Stimulated activated CD4-positive, alpha-beta T cell treated with anti-CD3 and anti-CD28 coated beads, Interleukin-2, amount 100 ng/mL, for 4 hours (primary cell): ENCODE results near the gene UTF1.
A peak's percentile ranks its signal among the peaks of the same experiment; 100 is the strongest.
"Not testable (repeated sequence)": the region's sequence is repeated elsewhere in the genome, so short reads cannot be mapped to it uniquely, and the experiment has no call there.

Experiments used
- DNase-seq: peaks from one replicate; pipeline ENCODE4 v3.0.0-alpha.2; 2020; ENCODE audit warnings: low read depth

Gene UTF1

DNA sequence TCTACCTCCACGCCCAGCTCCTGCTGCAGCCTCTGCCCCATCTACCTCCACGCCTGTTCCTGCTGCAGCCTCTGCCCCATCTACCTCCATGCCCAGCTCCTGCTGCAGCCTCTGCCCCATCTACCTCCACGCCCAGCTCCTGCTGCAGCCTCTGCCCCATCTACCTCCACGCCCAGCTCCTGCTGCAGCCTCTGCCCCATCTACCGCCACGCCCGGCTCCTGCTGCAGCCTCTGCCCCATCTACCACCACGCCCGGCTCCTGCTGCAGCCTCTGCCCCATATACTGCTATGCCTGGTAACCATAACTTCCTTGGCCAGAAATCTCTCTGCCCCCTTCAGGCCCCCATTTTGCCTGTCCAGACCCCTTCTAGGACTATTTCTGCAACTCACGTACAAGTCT lies 35.0 kb downstream of the UTF1 start:
- not testable (repeated sequence) for DNase-seq

DNA sequence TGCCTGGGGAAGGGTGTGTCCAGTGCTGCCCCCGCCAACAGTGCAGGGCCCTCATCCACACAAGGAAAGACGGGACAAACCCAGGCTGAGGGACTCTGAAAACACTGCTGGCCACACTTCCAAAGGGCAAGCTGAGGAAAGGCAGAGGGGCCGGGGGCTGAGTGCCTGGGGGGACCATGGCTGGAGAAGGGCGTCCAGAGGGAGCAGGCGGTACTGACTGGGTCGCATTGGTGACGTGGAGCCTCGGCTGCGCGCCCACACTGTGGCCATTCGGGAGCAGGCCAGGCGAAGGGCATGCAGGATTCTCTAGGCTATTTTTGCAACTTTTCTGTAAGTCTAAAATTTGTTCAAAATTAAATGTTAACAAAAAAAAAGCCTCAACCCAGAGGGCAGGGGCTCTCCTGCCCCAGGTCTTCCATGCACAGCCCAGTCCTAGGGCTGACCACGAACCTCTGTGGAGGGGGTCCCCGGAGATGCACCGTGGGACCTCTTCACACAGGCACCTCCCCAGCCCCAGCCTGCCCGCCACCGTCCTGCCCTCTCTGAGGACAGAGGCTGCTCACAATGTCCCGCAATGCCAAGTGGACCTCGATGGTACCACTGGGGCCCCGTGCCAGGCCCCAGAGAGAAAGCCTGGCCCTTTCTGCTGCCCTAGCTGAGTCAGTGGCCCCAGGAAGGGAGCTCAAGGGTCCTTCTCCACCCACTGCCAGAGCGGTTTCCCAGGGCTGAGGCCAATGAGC lies 36.2 kb downstream of the UTF1 start:
- DNase-seq = no peak

DNA sequence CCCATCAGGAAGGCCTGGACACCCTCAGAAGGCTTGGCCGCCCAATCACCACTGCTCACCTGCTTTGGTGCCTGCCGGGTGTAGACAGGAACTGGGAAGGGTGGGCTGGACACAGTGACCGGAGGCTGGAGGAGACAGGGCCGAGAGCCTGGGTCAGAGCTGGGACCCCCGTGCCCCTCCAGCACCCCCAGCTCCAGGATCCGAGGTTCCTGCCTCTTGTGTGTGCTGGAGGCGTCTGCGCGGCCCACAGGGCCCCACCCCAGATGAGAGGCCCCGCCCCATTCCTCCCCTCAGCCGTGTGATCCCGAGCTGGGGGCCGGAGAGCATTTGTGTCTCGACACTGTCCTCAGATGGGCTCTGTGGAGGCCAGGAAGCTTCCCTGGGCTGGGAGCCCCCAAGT lies 37.3 kb downstream of the UTF1 start:
- no peak for DNase-seq

DNA sequence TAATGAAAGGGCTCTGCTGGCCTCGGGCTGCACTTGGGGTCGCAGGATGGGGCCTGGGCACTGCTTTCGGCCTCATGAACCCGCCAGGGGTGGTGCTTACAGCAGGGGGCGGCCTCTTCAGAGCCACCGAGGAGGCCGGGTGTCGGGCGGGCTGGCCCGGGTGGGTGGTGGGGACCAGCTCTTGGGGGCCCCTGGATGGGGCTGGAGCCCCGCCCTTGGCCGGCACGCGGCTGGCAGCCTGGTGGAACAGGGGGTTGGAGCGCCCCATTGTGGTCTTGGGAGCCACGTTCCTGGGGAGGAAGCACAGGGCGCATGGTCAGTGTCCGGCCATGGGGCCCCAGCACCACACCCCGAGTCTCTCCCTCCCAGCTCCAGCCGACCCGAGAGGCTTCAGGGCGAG lies 37.8 kb downstream of the UTF1 start:
- DNase-seq = no peak

DNA sequence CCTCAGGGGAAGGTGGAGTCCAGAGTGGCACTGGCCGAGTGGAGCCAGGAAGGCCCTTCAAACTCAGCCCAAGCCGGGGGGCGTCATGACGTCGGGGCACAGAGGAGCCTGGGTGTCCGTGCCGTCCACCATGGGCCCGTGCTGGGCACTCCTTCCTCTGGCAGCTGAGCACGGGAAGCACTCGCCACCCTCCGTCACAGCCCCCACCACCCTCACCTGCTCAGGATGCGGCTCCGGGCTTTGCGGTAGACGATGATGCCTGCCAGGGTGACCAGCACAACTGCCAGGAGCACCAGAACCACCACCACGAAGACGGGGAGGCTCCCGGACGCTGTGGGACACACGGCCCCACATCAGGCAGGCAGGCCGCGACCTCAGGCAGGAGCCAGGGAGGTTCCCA lies 38.5 kb downstream of the UTF1 start:
- DNase-seq = no peak

DNA sequence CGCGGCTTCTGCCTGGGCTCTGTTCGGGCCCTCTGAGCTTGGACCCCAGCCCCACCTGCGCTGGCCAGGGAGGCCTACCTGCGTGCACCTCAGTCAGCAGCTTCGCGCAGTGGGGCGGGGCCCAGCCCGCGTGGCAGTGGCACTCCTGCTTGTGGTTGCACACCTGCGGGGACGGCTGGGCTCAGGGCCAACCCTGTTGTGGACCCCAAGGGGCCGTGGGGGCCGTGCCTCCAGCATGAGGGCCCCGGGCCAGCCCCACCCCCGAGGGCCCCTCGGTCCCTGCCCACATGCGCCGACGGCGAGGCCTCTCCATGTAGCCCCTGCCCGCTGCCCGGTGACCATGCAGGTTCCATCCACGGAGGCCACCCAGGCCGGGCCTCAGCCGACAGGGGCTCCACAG lies 39.4 kb downstream of the UTF1 start:
- no peak for DNase-seq

DNA sequence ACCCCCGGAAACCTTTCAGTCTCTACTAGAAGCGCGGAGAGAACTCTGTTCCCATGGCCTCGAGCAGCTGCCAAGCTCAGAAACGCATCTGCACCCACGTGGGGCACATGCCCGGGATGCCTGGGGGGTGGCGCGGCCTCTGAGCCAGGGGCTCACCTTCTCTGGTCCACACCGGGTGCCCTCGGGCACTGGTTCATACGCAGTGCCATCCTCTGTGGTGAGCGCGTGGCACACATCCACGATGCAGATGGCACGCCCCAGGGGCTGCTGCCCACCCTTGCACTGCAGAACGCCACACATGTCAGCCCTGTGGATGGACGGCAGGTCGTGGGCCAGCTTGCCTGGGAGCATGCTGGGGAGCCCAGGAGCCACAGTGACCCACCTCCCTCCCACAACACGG lies 40.2 kb downstream of the UTF1 start:
- no peak for DNase-seq

DNA sequence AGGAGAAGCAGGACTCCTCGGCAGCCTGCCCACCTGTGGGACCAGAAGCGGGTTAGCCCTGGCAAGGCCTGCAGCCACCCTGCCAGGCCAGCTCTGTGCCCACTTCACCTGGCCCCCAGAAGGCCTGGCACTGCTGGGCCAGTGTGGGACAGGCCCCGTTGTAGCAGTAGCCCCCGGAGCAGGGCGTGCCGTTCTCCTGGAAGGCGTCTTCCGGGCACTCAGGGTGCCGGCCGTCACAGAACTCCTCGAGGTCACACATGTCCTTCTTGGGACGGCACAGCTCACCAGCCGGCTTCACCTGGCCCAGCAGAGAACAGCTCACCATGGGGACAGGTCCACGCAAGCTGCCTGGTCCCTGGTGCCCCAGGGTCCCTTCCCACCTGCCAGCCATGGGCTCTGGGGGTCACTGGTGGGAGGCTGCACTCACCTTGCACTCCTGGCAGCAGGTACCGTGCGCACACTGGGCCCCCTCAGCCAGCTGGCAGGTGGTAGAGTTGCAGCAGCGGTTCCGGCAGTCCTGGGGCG lies 40.8 kb downstream of the UTF1 start:
- DNase-seq = no peak

DNA sequence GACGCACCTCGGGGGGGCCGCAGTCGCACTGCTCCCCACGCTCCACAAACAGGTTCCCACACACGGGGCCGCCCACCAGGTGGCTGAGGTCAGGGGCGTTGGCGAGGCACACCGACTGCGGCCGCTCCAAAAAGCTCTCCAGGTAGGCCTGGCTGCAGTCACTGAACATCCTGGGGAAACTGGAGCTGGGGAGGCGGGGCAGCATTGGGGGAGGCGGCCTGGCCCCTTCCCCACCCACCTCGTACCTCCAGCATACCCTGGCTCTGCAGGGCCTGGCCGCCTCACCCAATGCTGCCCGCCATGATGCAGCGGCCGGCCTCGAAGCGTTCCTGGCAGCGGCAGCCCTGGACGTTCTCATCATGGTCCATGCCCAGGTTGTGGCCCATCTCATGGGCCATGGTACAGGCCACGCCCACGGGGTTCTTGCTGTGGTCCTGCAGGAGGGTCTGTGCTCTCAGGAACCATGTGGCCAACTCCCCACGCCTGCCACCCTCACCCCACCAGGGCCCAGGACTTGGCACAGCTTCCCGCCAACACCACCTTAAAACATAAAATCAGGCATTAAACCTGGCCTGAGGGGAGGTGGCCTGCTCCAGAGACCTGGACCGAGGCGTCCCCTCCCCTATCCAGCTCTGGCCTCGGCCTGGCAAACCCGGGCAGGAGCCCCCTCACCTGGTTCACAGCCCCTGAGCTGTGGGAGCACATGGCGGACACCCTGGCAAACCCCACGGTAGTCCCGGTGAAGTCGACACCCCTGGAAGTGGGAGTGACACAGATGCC lies 41.7 kb downstream of the UTF1 start:
- DNase-seq = no peak

DNA sequence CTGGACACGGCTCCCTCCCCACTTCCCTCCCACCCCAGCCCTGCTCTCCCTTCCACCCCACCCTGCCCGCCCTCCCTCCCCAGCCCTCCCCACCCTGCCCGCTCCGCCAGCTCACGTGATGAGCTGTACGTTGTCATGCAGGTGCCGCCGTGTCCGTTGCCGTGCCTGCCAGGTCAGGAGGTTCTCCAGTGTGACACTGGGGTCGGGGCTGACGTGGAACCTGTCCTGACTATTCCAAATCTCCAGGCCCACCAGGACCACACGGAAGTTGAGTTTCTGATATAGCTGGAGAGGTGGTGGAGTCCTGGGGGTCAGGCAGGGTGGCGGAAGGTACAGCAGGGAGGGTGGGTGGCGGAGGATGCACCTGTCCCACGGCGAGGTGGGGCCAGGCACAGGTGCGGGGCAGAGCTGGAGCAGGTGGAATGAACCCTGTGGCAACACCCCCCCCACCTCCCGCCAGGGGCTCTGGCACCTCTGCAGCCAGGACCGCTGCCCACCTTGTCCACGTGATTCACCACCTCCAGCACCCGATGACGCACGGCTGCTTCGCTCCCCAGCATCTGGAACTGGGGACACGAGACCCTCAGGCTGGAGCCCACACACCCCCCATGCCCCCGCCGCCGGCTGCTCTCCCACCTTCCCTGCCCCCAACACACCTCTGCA lies 42.4 kb downstream of the UTF1 start:
- no peak for DNase-seq

DNA sequence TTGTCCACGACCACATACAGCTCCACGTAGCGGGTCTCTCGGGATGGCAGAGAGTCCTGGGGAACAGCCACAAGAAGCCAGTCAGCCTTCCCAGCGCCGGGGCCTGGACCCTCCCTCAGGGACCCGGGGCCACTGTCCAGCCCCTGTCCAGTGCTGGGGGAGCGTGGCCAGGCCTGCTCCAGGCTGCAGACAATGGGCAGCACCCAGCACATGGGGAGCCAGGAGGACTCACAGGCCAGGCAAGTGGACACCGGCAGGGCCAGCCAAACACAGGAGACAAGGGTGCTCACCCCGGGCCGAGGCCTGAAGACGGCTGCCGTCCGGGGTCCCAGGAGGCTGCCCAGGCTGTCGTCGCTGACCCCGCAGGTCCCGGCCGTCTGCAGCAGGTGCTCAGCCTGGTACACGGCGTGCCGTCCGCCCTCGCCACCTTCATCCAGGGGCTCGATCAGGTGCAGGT lies 43.0 kb downstream of the UTF1 start:
- DNase-seq = no peak

DNA sequence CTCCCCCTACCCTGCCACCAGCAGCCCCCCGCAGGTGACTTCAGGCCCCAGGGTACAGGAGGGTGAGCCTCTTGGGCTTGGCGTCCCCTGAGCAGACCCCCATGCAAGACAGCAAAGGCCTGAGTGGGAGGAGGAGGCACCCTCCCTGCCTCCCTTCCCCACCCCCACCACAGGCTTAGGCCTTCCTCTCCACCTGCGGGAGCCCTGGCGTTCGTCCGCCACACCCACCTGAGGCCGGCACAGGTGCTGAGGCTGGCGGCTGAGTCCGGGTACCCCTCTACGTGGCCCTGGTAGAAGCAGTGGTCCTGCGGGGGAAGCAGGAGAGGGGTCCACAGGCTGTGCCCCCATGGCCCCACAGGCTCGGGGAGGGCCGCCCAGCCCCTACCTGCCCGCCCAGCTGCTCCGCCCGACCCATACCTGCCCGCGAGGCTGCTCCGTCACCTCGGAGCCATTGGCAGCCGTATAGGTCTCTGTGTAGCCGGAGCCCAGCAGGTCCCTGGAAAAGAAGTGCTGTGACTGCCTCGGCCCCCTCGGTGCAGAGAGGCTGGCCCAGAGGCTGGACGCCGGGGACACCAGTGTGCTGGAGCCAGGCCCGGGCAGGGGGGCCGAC lies 43.6 kb downstream of the UTF1 start:
- no peak for DNase-seq

DNA sequence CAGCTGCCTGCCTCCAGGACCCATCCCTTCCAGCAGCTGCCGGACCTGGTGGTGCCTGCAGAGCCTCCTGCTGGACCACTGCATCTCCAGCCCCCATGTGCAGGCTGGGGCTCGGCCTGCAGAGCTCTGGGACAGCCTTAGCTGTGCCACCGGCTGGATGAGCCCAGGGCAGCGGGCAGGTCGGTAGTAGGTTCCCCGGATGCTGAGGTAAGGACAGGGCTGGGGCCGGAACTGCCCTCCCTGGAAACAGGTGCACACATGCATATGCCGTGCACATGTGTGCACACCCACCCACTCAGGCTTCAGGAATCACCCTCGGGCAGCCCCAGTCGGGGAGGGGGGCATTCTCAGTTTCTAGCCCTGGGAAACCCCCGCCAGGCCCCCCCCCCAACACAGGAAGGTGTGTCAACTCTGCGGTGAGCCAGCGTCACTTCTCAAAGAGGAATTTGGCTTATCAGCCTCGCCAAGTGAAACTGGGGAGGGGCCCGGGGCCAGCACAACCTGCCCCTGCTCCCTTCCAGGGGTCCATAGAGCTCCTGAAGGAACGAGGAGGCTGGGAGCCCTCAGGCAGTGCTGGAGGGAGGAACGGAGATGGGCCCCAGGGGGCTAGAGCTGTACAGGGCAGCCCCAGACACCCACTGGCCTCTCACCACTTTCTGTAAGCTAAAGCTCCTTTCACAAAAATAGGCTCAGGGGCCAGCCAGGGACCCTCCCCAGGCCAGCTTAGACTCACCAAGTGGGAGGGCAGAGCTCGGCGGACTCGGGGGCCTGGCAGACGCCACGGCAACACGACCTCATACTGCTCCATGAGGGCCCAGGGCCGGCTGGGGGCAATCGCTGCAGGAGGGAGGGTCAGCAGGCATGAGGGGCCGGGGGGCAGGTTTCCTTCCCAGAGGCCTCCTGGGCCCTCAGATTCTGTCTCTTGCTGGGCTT lies 45.0 kb downstream of the UTF1 start:
- DNase-seq = peak; percentile 81

DNA sequence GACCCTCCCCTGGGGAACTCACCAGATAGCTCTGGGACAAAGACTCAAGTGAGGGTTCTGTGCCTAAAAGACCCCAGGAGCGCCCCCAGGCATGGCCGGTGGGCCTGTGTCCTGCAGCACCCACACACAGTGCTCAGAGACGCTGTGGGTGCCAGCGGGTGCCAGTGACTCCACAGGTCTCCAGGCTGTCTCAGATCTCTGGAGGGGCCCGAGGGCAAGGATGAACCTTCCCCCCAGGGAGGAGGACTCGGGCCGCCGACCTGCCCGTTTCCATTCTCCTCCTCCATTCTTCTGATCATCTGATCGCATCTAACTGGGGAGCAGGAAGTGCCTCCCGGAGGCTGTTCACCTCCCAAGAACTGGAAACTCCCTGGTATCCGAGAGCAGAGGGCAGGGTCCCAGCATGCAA lies 45.7 kb downstream of the UTF1 start:
- no peak for DNase-seq

DNA sequence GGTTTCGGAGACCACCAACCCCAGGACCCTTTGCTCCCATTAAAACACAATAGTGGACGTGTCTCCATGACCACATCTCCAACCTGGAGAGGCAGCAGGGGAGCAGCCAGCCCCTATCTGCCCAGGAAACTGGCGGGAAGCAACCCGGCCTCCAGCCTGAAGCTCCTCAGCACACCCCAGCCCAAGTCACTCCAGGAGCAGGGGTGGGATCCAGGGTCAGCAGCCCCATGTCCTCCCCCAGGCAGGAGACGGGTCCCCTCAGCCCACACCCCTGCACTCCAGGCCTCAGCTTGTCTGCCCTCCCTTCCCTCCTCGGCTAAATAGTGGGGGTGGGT lies 46.0 kb downstream of the UTF1 start:
- DNase-seq = no peak

DNA sequence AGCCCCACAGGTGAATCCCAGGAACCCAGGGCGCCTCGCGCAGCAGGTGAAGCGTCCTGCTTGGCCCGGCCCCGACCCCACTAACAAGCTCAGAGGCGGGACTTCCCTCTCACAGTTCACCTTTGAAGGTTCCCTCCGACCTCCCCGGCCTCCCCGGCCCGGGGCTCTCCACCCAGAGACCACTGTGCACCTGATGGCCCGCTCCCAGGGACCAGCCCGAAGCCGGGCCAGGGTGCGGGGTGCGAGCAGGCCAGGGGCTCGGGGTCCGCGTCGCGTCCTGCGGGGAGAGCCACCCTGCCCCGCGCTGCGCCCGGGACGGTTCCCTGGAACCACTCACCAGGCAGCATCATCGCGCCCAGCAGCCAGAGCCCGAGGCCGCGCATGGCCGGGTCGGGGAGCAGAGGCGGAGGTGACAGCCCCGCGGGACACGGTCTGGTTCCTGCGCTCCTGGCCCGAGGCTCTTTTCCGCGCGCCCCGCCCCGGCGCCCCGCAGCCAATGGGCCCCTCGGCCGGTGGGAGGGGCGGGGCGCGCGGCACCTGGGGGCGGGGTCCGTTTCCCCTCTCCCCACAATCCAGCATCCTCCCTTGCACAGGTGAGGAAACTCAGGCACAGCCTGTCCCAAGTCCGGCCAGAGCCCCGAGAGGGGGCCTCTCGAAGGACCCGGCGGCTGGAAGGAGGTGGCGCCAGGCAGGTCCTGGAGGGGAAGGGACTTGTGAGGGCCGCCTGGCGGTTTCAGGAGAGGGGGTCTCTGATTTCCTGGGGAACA lies 46.6 kb downstream of the UTF1 start, which contains the start of gene ADAM8:
ADAM8 (minus strand) TSS at position 434 of the 767 bp plus-strand sequence; CDS start at position 383, 51 bp downstream.
- peak; percentile 59 for DNase-seq

DNA sequence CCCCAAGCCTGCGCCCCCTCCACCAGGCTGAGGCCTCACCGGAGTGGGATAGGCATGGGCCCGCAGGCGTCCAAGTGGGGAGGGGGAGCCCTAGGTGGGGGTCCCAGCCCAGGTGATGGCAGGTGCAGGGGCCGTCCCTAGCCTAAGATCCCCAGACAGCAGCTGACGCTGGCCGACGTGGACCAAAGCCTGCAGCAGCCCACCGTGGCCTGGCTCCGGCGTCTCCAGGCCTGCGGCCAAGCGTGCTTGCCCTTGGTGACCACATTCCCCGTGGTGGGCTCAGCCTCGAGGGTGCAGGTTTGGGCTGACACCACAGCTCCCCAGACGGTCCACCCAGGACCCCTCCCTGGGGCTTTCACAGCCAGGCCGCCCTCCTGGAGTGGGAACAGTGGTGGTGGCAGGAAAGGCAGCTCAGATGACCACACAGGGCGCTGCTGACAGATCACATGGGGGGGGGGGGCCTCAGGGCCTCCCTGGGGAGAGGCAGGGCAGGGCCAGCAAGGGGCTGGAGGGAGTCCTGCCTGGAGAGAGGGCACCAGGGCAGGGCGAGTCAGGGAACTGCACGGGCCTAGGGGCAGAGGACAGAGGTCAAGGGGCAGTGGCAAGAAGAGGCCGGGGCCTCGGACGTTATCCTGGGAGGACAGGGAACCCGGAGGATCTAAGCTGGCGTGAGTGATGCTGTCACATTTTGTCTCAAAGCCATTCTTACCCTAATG lies 47.4 kb downstream of the UTF1 start:
- no peak for DNase-seq

DNA sequence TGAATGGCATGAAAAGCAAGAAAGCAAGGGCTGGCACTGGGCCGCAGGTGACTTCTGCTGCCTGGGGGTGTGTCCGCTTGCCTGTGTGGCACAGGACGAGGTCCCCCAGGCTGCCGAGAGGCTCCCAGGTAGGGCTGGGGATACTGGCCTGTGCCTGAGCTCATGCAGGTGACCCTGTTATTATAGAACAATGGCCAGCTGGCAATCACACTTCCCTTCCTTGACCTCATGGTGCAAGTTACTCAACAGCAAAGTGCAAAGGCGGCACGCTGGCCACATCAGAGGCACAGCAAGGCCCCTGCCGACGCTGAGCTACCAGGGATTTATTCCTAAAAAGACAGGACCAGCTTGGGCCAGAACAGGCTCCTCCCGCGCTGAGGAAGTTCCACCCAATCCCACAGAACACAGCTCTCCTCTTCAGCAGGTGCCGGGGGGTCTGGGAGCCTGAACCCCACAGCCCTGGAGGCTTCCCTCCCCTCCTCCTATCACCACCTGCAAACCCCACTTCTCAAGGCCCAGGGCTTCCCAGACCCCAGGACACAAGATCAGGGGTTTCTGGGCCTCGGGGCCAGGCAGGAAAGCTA lies 48.1 kb downstream of the UTF1 start:
- no peak for DNase-seq

DNA sequence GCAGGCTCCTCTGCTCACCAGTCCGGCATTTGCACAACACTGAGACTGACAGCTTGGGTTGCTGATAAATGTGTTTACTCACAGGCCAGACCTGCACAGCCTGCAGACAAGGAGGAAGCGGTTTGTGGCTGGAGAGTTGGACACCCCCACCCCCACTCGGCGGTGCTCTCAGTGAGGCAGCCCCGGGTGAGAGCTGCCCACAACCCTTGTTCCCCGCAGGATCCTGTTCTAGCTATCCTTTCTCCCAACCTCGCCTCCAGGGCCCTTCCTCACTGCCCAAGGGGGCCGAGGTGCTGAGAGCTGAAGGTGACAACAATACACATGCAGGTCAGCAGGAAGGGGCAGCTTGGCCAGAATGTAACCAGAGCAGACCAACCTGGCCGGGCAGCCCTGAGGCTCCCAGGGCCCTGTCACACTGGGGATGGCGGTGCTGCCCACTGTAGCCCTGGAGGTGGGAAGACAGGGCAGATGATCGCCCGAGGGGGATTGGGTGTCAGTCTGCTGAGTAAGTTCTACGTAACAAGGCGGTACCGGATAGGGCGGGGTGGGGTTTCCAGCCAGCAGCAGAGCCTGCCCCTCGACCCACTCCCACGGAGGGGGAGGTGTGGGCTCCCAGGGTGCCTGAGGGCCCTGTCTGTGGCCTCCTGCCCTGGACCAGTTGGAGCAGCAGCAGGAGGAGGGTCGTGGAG lies 48.7 kb downstream of the UTF1 start:
- no peak for DNase-seq
